Suppressor macrophage treated with lipopolysaccharide for 1 hour (primary cell): ENCODE data around the gene USP49.
A peak's percentile ranks its signal among the peaks of the same experiment; 100 is the strongest.

ENCODE experiments used
- DNase-seq, 3 donors: peaks; one replicate each; pipeline ENCODE4 v3.0.0-alpha.2; 2020 to 2022

Gene USP49

GRCh38 chr6:41750374-41750773, 144.8 kb downstream of the USP49 start:
- DNase-seq: no peak

GRCh38 chr6:41748542-41748941, 146.6 kb downstream of the USP49 start:
- peak; percentile 35 to 57 (median 50) for DNase-seq

GRCh38 chr6:41748102-41748477, 147.1 kb downstream of the USP49 start:
- DNase-seq: no peak

GRCh38 chr6:41747256-41748101, 147.7 kb downstream of the USP49 start, which contains the start of gene PGC:
Gene PGC, minus strand, starts transcription at chr6:41747397. Its CDS starts 63 bp downstream, at chr6:41747334.
- no peak for DNase-seq

DNA sequence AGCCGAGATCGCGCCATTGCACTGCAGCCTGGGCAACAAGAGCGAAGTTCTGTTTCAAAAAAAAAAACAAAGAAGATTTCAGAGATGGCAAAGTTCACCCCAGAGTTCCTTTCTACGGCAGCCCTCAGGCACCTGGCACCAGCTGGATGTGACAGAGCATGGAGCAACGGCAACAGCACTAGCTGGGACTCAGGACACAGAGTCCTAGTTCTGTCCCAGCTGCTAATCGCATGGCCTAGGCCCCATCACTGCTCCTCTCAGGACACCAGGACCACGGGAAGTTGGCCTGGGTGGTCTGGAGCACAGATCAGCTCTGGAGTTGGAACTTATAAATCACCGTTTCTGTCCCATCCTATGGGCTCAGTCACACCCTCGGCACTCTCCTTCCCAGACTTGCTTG, 149.1 kb downstream of the USP49 start:
- no peak for DNase-seq

- DNase-seq: no peak
Observed at GRCh38 chr6:41744236-41744787, 150.9 kb downstream of the USP49 start.

DNA sequence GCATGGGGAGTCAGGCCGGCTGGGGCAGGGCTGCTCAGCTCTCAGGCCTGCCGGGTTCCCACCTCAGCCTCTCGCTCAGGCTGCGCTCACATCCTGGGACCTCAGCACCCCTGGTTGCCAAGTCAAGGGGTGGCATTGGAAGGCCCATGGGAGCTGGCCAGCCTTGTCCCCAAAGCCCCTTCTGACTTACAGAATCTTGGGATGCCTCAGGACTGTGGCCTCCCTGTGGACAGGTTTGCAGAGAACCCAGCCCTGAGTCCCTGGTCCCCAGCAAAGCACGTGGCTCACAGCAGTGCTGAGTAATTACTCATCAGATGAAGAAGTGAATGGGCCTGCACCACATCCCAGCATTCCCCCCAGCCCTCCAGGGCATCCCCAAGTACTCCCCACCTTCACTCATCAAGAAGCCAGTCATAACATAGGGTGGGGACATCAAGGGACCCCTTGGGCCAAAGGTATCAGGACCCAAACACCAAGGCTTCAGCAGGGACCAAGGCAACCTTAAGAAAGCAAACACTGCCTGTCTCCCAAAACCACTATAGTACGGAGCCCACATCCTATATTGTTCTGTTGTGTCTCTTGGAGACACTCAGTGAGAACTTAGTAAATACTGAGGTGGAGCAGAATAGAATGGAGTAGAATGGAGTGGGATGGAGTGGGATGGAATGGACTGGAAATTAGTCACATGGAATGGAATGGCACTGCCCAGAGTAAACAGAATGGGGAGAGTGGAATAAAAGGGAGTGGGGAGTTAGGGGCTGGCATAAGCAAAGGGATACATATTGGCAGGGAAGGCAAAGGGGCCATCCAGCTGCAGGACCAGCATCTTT, 151.6 kb downstream of the USP49 start:
- no peak for DNase-seq

- DNase-seq: no peak
Observed at GRCh38 chr6:41741625-41742490, 153.3 kb downstream of the USP49 start.

DNA sequence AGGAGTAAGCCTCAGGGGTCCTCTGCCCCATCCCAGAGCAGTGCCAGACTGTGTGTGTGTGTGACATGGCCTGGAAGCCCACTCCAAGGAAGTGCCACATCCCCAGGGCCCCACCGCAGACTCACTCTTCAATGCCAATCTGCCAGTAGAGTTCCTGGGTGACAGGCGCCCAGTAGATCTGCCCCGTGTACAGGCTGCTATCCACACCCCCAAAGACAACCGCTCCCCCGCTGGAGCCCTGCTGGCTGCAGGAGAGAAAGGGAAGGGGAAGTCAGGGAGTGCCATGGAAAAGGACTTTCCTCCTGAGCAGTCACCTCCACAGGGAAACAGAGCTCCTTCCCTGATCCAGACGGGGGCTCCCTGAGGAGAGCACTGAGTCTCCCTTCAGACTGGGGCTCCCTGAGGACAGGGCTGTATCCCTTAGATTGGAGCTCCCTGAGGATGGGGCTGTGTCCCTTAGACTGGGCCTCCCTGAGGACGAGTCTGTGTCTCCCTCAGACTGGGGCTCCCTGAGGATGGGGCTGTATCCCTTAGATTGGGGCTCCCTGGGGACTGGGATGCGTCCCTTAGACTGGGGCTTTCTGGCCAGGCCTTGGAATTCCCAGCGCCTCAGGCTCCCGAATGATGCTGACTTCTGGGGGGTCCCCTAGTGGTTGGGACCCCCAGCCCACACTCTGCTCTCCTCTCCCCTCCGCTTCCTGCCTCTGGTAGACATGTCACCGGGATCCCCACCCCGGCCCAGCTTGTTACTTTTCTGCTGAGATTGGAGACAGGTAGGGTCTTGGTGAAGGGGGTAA, 154.6 kb downstream of the USP49 start:
- DNase-seq: no peak
